Large intestine (tissue), 12 donors: ENCODE results near the gene SCTR. TPM values are rescaled to one million over a fixed set of nuclear protein-coding genes. Genes with fewer than 3 reads are reported as not detected.

Experiments
- DNase-seq, 2 donors: peaks; one replicate each; pipeline versions ENCODE4 v3.0.0 to v3.0.0-alpha.2; 2013
- H3K27ac ChIP-seq: one replicate; pipeline ENCODE4 v1.5.1; 2013; ENCODE audit warnings: low read length
- H3K27me3 ChIP-seq: 2 replicates; pipeline ENCODE4 v1.6.1; 2013; ENCODE audit warnings: low read length; ENCODE audit not compliant: control insufficient read depth, insufficient read depth
- H3K36me3 ChIP-seq: 2 replicates; pipeline ENCODE4 v1.6.1; 2013; ENCODE audit warnings: low read length; ENCODE audit not compliant: control insufficient read depth, insufficient read depth
- H3K4me1 ChIP-seq: one replicate; pipeline ENCODE4 v1.6.1; 2013; ENCODE audit warnings: low read length; ENCODE audit not compliant: control insufficient read depth, insufficient read depth
- H3K4me3 ChIP-seq: one replicate; pipeline ENCODE4 v1.5.1; 2013; ENCODE audit warnings: low read length
- H3K9me3 ChIP-seq: one replicate; pipeline ENCODE4 v1.6.1; 2013; ENCODE audit warnings: mild to moderate bottlenecking, low read depth, low read length, moderate library complexity; ENCODE audit not compliant: control insufficient read depth
- WGBS: methylation state at CpG from one replicate; pipeline ENCODE4 v1.1.5; 2013; ENCODE audit warnings: low lambda C conversion rate; ENCODE audit not compliant: insufficient coverage; 5-methylcytosine and 5-hydroxymethylcytosine counted together
- long read RNA-seq, 11 donors: transcript quantifications; one replicate each; lab custom pipeline, GENCODE V29; 2026
- polyA plus RNA-seq: library from polyadenylated mRNA; unstranded; fragments of 120-200 nt; gene quantifications from one replicate; pipeline ENCODE4 v1.2.1, GENCODE V29; 2013

Gene SCTR
- polyA plus RNA-seq, result 62.9 TPM
- long read RNA-seq, donor 1, partial matches to known transcripts, result 5 of 8 reads
- long read RNA-seq, donor 1, other reads (novel, unspliced or antisense), result 0 of 8 reads
- long read RNA-seq, donor 2, partial matches to known transcripts, result 15 of 28 reads
- long read RNA-seq, donor 2, other reads (novel, unspliced or antisense), result 11 of 28 reads
- long read RNA-seq, donor 3, result 0 reads
- long read RNA-seq, donor 4, partial matches to known transcripts, result 0 of 1 reads
- long read RNA-seq, donor 4, other reads (novel, unspliced or antisense), result 0 of 1 reads
- long read RNA-seq, donor 5, result 0 reads
- long read RNA-seq, donor 6, transcript SCTR-201 (13 exons, 1,865 nt), result major isoform, 5 of 34 reads
- long read RNA-seq, donor 6, partial matches to known transcripts, result 28 of 34 reads
- long read RNA-seq, donor 6, other reads (novel, unspliced or antisense), result 0 of 34 reads
- long read RNA-seq, donor 7, result 0 reads
- long read RNA-seq, donor 8, transcript SCTR-201 (13 exons, 1,865 nt), result major isoform, 5 of 24 reads
- long read RNA-seq, donor 8, partial matches to known transcripts, result 19 of 24 reads
- long read RNA-seq, donor 8, other reads (novel, unspliced or antisense), result 0 of 24 reads
- long read RNA-seq, donor 9, transcript SCTR-201 (13 exons, 1,865 nt), result major isoform, 6 of 15 reads
- long read RNA-seq, donor 9, partial matches to known transcripts, result 9 of 15 reads
- long read RNA-seq, donor 9, other reads (novel, unspliced or antisense), result 0 of 15 reads
- long read RNA-seq, donor 10, transcript SCTR-201 (13 exons, 1,865 nt), result major isoform, 9 of 22 reads
- long read RNA-seq, donor 10, partial matches to known transcripts, result 13 of 22 reads
- long read RNA-seq, donor 10, other reads (novel, unspliced or antisense), result 0 of 22 reads
- long read RNA-seq, donor 11, transcript SCTR-201 (13 exons, 1,865 nt), result major isoform, 9 of 14 reads
- long read RNA-seq, donor 11, partial matches to known transcripts, result 5 of 14 reads
- long read RNA-seq, donor 11, other reads (novel, unspliced or antisense), result 0 of 14 reads

DNA sequence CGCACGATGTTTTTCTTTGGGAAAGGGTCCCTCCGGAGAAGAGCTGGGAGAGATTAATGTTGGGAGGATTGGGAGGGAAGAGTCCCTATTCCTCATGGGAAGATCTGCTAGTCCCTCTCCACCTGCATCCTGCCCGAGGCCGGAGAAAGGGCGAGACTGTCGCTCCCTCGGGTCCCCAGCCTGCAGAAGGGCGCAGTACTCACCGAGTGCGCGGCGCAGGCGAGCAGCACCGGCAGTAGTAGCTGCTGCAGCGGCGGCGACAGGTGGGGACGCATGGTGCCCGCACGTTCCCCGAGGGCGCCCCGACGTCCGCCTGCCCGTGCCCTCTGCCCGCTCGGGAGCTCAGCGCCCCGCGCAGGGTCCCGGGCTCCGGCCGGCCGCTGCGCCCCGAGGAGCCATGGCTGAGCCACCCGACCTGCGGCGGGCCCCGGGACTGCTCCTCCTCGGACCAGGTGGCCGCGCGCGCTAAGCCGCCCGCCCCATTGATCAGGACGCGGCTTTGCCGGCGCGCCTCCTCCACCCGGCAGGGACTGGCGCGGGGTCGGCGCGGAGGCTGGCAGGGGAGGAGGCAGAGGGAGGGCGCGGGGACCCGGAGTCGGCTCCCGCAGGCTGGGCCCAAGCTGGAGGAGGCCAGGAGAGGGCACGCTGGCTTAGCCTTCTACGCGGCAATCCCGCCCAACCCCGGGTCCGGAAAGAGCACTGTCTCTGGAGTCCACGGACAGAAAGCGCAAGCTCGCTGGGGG, at the start of gene SCTR:
Gene SCTR, minus strand, starts transcription at position 532 of the 743 bp plus-strand sequence. Its CDS starts 257 bp downstream, at position 275.
- no peaks in the 10 kb centered on the region for H3K9me3 ChIP-seq
- no CpG with 5 or more reads among the region's 74 CpGs for WGBS
- H3K36me3 ChIP-seq, result peaks cover 2% of the 10 kb centered on the region
- H3K4me3 ChIP-seq, result peak within 1 kb of the TSS; percentile 60
- peaks cover 50% of the 10 kb centered on the region for H3K4me1 ChIP-seq
- peak within 1 kb of the TSS; percentile 90 for H3K27ac ChIP-seq
- peak in 1 of 2 donors; percentile 71 for DNase-seq
- peaks cover 10% of the 10 kb centered on the region for H3K27me3 ChIP-seq

- Histone ChIP-seq H3K9me3 (peaks cover 5% of the 10 kb centered on the region), H3K27me3 (no peaks in the 10 kb centered on the region), H3K27ac (no peak overlapping the region), H3K4me3 (no peak overlapping the region), H3K4me1 (no peaks in the 10 kb centered on the region), H3K36me3 (peaks cover 10% of the 10 kb centered on the region)
- DNase-seq, result no peak
These were observed 43.0 kb upstream of the SCTR start for GRCh38 chr2:119567292-119567691.

DNA sequence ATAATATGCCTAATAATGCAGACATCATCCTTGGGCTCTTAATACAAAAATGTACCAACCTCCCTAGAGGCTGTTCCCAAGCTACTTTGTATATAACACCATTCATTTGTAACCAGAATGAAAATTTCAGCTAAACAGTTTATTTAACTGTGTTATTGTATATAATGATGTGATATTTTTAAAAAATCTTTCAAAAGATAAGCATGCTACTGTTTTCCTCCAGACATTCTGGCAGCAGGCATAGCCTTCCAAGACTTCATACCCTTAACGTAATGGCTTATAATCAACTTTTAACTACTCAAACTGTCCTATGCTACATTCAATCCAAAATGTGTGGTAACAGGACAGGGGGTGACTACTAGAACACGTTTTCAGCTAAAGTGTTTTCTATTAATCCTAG, 41.2 kb upstream of the SCTR start:
- no peak for DNase-seq
- Histone ChIP-seq H3K4me1 (no peaks in the 10 kb centered on the region), H3K4me3 (no peak overlapping the region), H3K9me3 (peaks cover 5% of the 10 kb centered on the region), H3K27me3 (no peaks in the 10 kb centered on the region), H3K27ac (no peak overlapping the region), H3K36me3 (peaks cover 12% of the 10 kb centered on the region)
- 60% methylated on average over 1 of the region's 2 CpGs for WGBS

- Histone ChIP-seq H3K9me3 (no peaks in the 10 kb centered on the region), H3K36me3 (peaks cover 23% of the 10 kb centered on the region), H3K27me3 (no peaks in the 10 kb centered on the region), H3K4me3 (no peak overlapping the region), H3K4me1 (peaks cover 16% of the 10 kb centered on the region), H3K27ac (no peak overlapping the region)
- WGBS, result 67% methylated on average over 2 of the region's 7 CpGs
- DNase-seq, result no peak
These were observed 29.5 kb upstream of the SCTR start for GRCh38 chr2:119553687-119554344.

DNA sequence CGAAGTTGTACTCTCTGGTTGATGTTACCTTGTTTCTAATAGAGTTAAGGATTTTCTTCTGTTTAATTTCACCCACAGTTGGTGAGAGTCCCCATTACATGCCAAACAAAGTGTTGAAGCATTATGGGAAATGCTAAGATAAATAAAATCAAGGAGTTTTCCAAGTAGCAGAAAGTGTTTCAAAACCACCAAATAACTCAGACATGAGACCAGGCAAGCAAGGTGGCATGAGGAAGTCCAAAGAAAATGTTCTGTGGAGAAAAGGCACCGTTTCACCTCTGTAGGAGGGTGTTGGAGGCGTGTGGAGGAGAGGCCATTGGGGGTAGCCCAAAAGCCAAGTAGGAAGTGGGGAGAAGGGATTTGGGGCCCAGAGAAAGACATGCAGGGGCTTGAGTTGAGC, 28.6 kb upstream of the SCTR start:
- 93% methylated on average over 2 of the region's 3 CpGs for WGBS
- no peak overlapping the region for H3K27ac ChIP-seq
- peaks cover 20% of the 10 kb centered on the region for H3K36me3 ChIP-seq
- no peaks in the 10 kb centered on the region for H3K9me3 ChIP-seq
- no peak for DNase-seq
- H3K27me3 ChIP-seq, result no peaks in the 10 kb centered on the region
- peaks cover 23% of the 10 kb centered on the region for H3K4me1 ChIP-seq
- no peak overlapping the region for H3K4me3 ChIP-seq

DNA sequence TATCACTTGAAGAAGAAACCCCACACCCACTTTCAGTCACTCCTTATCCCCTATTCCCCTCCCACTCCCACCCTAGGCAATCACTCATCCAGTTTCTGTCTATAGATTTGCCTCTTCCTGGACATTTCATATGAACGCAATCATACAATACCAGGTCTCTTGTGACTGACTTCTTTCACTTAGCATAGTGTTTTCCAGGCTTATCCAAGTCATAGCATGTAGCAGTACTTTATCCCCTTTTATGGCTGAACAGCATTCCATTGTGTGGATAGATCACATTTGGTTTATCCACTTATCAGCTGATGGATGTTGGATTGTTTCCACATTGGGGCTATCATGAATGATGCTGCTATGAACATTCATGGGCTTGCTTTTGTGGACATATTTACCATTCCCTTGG, 26.6 kb upstream of the SCTR start:
- H3K4me1 ChIP-seq, result peaks cover 40% of the 10 kb centered on the region
- H3K9me3 ChIP-seq, result no peaks in the 10 kb centered on the region
- H3K27me3 ChIP-seq, result no peaks in the 10 kb centered on the region
- no peak overlapping the region for H3K4me3 ChIP-seq
- H3K27ac ChIP-seq, result peak overlapping the region; percentile 89
- peaks cover 10% of the 10 kb centered on the region for H3K36me3 ChIP-seq
- peak; percentile 50 to 82 for DNase-seq
- no CpG with 5 or more reads among the region's 1 CpG for WGBS

GRCh38 chr2:119550346-119550745, 26.1 kb upstream of the SCTR start:
- peaks cover 46% of the 10 kb centered on the region for H3K4me1 ChIP-seq
- peaks cover 7% of the 10 kb centered on the region for H3K36me3 ChIP-seq
- H3K27ac ChIP-seq, result peak overlapping the region; percentile 89
- no CpG with 5 or more reads among the region's 2 CpGs for WGBS
- no peak overlapping the region for H3K4me3 ChIP-seq
- peak; percentile 43 to 77 for DNase-seq
- H3K9me3 ChIP-seq, result no peaks in the 10 kb centered on the region
- no peaks in the 10 kb centered on the region for H3K27me3 ChIP-seq

DNA sequence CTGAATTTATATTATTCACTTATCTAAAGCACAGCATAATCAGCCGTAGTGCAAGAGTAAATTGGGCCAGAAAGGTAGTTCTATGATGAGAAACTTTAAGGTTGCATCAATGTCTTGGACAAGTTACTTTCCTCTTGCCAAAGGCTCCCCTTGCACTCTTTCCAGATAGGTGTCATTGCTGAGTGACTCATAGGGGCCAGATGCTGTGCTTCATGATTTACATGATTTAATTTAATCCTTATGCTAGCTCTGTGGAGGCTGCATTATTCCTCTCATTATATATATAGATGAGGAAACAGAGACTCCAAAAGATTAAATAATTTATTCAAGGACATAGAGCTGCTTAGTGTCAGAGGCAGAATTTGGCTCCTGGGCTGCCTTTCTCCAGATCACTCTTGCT, 25.0 kb upstream of the SCTR start:
- Histone ChIP-seq H3K9me3 (no peaks in the 10 kb centered on the region), H3K4me1 (peaks cover 47% of the 10 kb centered on the region)

GRCh38 chr2:119548516-119549120, 24.3 kb upstream of the SCTR start:
- no peak overlapping the region for H3K4me3 ChIP-seq
- 0% methylated on average over 1 of the region's 2 CpGs for WGBS
- peaks cover 5% of the 10 kb centered on the region for H3K36me3 ChIP-seq
- H3K4me1 ChIP-seq, result peaks cover 47% of the 10 kb centered on the region
- peak; percentile 44 to 79 for DNase-seq
- H3K27ac ChIP-seq, result peak overlapping the region; percentile 89
- H3K27me3 ChIP-seq, result no peaks in the 10 kb centered on the region
- H3K9me3 ChIP-seq, result no peaks in the 10 kb centered on the region

More for the DNA sequence above, 25.0 kb upstream of the SCTR start:
- DNase-seq, result no peak
- no peaks in the 10 kb centered on the region for H3K27me3 ChIP-seq
- H3K4me3 ChIP-seq, result no peak overlapping the region
- WGBS, result no CpG with 5 or more reads among the region's 1 CpG
- H3K27ac ChIP-seq, result peak overlapping the region; percentile 89
- peaks cover 5% of the 10 kb centered on the region for H3K36me3 ChIP-seq
